HEK293 (cell line): ENCODE results near the gene GPR39.

Experiments used
- CTCF ChIA-PET: fragments of 350-600 bp; formaldehyde crosslinking; extraction: SDS; loops from one replicate; lab custom pipeline; 2021; ENCODE audit warnings: antibody characterized with exemption; lab: Yijun Ruan, JAX
- POLR2A ChIA-PET: fragments of 300-600 bp; formaldehyde crosslinking; extraction: SDS; loops from one replicate; lab custom pipeline; 2020; ENCODE audit warnings: antibody characterized with exemption, inconsistent platforms; lab: Yijun Ruan, JAX
- H3K27ac ChIP-seq: fragments of 200-500 bp; sonication (Bioruptor generic); 2 replicates; pipeline ENCODE4 v1.5.1; 2014; ENCODE audit warnings: low read depth, low read length, control low read depth, inconsistent platforms; ENCODE audit errors: extremely low read depth
- H3K36me3 ChIP-seq, 2 experiments: fragments of 200-500 bp in 1 of 2; sonication (Bioruptor generic) in 1 of 2; 1 replicate in 1 of 2; 2 replicates in 1 of 2; pipeline ENCODE4 v1.5.1; 2014 to 2017; ENCODE audit warnings: inconsistent platforms in 2 of 2, low read length in 2 of 2; ENCODE audit not compliant: control insufficient read depth in 2 of 2, insufficient read depth in 1 of 2
- H3K4me1 ChIP-seq: fragments of 200-500 bp; sonication (Bioruptor generic); 2 replicates; pipeline ENCODE4 v1.5.1; 2014; ENCODE audit warnings: mild to moderate bottlenecking, low read length, inconsistent platforms; ENCODE audit not compliant: control insufficient read depth, insufficient read depth
- H3K4me3 ChIP-seq: 2 replicates; pipeline ENCODE4 v1.5.1; 2011; ENCODE audit warnings: low read depth, mild to moderate bottlenecking, control low read depth, low read length, moderate library complexity
- H3K9me3 ChIP-seq: fragments of 200-500 bp; sonication (Bioruptor generic); 2 replicates; pipeline ENCODE4 v1.5.1; 2014; ENCODE audit warnings: low read depth, low read length, inconsistent platforms; ENCODE audit not compliant: control insufficient read depth, insufficient read depth
- GLIS2 ChIP-seq: fragments of 450-650 bp; formaldehyde crosslinking; IDR thresholded peaks from 2 replicates; pipeline ENCODE4 v1.5.1; 2016; ENCODE audit warnings: missing biosample characterization, missing genetic modification characterization
- HOXD13 ChIP-seq: sonication (generic); formaldehyde crosslinking; IDR thresholded peaks from 2 replicates; pipeline ENCODE4 v1.8.0; 2022; ENCODE audit warnings: missing genetic modification reagents, borderline replicate concordance
- KLF9 ChIP-seq: fragments of 450-650 bp; formaldehyde crosslinking; IDR thresholded peaks from 2 replicates; pipeline ENCODE4 v1.5.1; 2016; ENCODE audit warnings: missing biosample characterization, missing genetic modification characterization, low read depth
- SCRT1 ChIP-seq: fragments of 450-650 bp; formaldehyde crosslinking; IDR thresholded peaks from 2 replicates; pipeline ENCODE4 v1.5.1; 2016; ENCODE audit warnings: missing biosample characterization, missing genetic modification characterization, borderline replicate concordance
- SCRT2 ChIP-seq: fragments of 450-650 bp; formaldehyde crosslinking; IDR thresholded peaks from 2 replicates; pipeline ENCODE4 v1.5.1; 2016; ENCODE audit warnings: missing biosample characterization, missing genetic modification characterization
- YY1 ChIP-seq: fragments of 450-650 bp; formaldehyde crosslinking; IDR thresholded peaks from 2 replicates; pipeline ENCODE4 v1.5.1; 2018; ENCODE audit warnings: missing biosample characterization, missing genetic modification characterization
- ZBTB20 ChIP-seq: fragments of 450-650 bp; formaldehyde crosslinking; IDR thresholded peaks from 2 replicates; pipeline ENCODE4 v1.5.1; 2016; ENCODE audit warnings: missing biosample characterization, missing genetic modification characterization
- ZNF10 ChIP-seq: fragments of 450-650 bp; formaldehyde crosslinking; IDR thresholded peaks from 2 replicates; pipeline ENCODE4 v1.5.1; 2017; ENCODE audit warnings: missing biosample characterization, missing genetic modification characterization
- ZNF132 ChIP-seq: fragments of 450-650 bp; formaldehyde crosslinking; IDR thresholded peaks from 2 replicates; pipeline ENCODE4 v1.5.1; 2017; ENCODE audit warnings: missing biosample characterization, missing genetic modification characterization, borderline replicate concordance
- ZNF146 ChIP-seq: fragments of 450-650 bp; formaldehyde crosslinking; IDR thresholded peaks from 2 replicates; pipeline ENCODE4 v1.5.1; 2016; ENCODE audit warnings: missing biosample characterization, missing genetic modification characterization
- ZNF16 ChIP-seq: fragments of 450-650 bp; formaldehyde crosslinking; IDR thresholded peaks from 2 replicates; pipeline ENCODE4 v1.5.1; 2016; ENCODE audit warnings: low read depth, missing biosample characterization, missing genetic modification characterization
- ZNF292 ChIP-seq: fragments of 450-650 bp; formaldehyde crosslinking; IDR thresholded peaks from 2 replicates; pipeline ENCODE4 v1.5.1; 2016; ENCODE audit warnings: low read depth, missing biosample characterization, missing genetic modification characterization, borderline replicate concordance
- ZNF324 ChIP-seq: fragments of 450-650 bp; formaldehyde crosslinking; IDR thresholded peaks from 2 replicates; pipeline ENCODE4 v1.5.1; 2016; ENCODE audit warnings: missing biosample characterization, missing genetic modification characterization
- ZNF341 ChIP-seq: fragments of 450-650 bp; formaldehyde crosslinking; IDR thresholded peaks from 2 replicates; pipeline ENCODE4; 2016; ENCODE audit warnings: low read depth, missing biosample characterization, missing genetic modification characterization
- ZNF549 ChIP-seq: fragments of 450-650 bp; IDR thresholded peaks from 2 replicates; pipeline ENCODE4 v1.5.1; 2018; ENCODE audit warnings: missing biosample characterization, missing genetic modification characterization, mild to moderate bottlenecking, inconsistent platforms, moderate library complexity
- ZNF560 ChIP-seq: fragments of 450-650 bp; formaldehyde crosslinking; IDR thresholded peaks from 2 replicates; pipeline ENCODE4 v1.5.1; 2017; ENCODE audit warnings: missing biosample characterization, missing genetic modification characterization, borderline replicate concordance
- ZNF658 ChIP-seq: fragments of 450-650 bp; formaldehyde crosslinking; IDR thresholded peaks from 2 replicates; pipeline ENCODE4; 2016; ENCODE audit warnings: missing biosample characterization, missing genetic modification characterization
- TF ChIP-seq, protein P1 (sequence below): fragments of 450-650 bp; formaldehyde crosslinking; IDR thresholded peaks from 2 replicates; pipeline ENCODE4 v1.5.1; 2016; ENCODE audit warnings: missing biosample characterization, missing genetic modification characterization
- TF ChIP-seq, protein P2 (sequence below): sonication (generic); formaldehyde crosslinking; IDR thresholded peaks from 2 replicates; pipeline ENCODE4 v1.8.1; 2022; ENCODE audit warnings: mild to moderate bottlenecking, moderate library complexity, missing genetic modification reagents
- TF ChIP-seq, protein P3 (sequence below): fragments of 450-650 bp; formaldehyde crosslinking; IDR thresholded peaks from 2 replicates; pipeline ENCODE4 v1.5.1; 2016; ENCODE audit warnings: missing biosample characterization, missing genetic modification characterization
- TF ChIP-seq, protein P4 (sequence below): fragments of 450-650 bp; formaldehyde crosslinking; IDR thresholded peaks from 2 replicates; pipeline ENCODE4 v1.5.1; 2016; ENCODE audit warnings: missing biosample characterization, missing genetic modification characterization
- TF ChIP-seq, protein P5 (sequence below): fragments of 450-650 bp; formaldehyde crosslinking; IDR thresholded peaks from 2 replicates; pipeline ENCODE4 v1.5.1; 2016; ENCODE audit warnings: missing biosample characterization, missing genetic modification characterization
- TF ChIP-seq, protein P6 (sequence below): fragments of 450-650 bp; formaldehyde crosslinking; IDR thresholded peaks from 2 replicates; pipeline ENCODE4 v1.5.1; 2017; ENCODE audit warnings: missing biosample characterization, missing genetic modification characterization

Gene GPR39

DNA sequence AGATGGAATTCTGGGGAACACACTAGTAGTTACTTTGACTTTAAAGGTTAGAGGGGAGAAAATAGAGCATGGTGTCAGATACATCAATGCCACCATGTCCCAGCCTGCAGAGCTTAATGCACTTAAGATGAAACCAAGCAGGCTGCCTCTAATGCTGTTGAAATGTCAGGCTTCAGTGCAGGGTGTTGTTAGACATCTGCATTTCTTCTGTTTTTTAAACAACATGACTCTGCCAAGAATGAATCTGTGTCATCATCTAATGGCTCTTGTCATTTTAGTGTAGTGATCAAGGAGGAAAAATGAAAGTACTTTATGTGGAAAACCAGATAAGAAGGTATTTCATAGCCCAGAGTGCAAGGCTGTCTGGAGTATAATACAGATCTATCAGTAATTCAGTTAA, 223.5 kb downstream of the GPR39 start (continued):
- no peak for TF ChIP-seq GLIS2 (tag by site-specific recombination)
- TF ChIP-seq, protein P1, sequence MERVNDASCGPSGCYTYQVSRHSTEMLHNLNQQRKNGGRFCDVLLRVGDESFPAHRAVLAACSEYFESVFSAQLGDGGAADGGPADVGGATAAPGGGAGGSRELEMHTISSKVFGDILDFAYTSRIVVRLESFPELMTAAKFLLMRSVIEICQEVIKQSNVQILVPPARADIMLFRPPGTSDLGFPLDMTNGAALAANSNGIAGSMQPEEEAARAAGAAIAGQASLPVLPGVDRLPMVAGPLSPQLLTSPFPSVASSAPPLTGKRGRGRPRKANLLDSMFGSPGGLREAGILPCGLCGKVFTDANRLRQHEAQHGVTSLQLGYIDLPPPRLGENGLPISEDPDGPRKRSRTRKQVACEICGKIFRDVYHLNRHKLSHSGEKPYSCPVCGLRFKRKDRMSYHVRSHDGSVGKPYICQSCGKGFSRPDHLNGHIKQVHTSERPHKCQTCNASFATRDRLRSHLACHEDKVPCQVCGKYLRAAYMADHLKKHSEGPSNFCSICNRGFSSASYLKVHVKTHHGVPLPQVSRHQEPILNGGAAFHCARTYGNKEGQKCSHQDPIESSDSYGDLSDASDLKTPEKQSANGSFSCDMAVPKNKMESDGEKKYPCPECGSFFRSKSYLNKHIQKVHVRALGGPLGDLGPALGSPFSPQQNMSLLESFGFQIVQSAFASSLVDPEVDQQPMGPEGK (tag by site-specific recombination), result no peak
- TF ChIP-seq ZNF132 (tag by site-specific recombination), result no peak
- TF ChIP-seq SCRT1 (tag by site-specific recombination), result no peak
- TF ChIP-seq, all 188 proteins: peak for 0

DNA sequence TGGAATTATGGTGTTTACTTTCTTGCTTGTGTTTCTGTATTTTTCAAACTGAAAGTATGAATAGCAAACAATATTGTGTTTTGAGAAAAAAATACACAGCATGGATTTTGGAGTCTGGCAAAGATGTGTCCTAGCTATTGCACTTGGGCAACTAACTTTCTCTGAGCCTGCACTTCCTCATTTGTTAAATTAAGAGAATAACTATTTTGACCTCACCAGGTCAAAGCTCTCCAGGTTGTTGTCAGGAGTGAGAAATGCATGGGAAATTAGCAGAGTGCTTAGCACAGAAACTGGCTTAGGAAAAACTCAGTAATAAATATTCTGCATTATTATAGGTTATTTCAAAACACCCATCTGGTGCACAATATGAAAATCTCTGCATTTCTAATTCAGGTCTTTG, 225.2 kb downstream of the GPR39 start:
- H3K4me1 ChIP-seq, result no peaks in the 10 kb centered on the region
- ChIA-PET CTCF (interaction anchor here (0.5 kb wide), 1 partner anchor 31 kb away, joined by 4 read pairs; no protein-coding TSS in a partner anchor), POLR2A (no interaction called here)
- H3K27ac ChIP-seq, result no peak overlapping the region
- TF ChIP-seq, protein P2, sequence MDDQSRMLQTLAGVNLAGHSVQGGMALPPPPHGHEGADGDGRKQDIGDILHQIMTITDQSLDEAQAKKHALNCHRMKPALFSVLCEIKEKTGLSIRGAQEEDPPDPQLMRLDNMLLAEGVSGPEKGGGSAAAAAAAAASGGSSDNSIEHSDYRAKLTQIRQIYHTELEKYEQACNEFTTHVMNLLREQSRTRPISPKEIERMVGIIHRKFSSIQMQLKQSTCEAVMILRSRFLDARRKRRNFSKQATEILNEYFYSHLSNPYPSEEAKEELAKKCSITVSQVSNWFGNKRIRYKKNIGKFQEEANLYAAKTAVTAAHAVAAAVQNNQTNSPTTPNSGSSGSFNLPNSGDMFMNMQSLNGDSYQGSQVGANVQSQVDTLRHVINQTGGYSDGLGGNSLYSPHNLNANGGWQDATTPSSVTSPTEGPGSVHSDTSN (CRISPR knock-in tag), result no peak
- TF ChIP-seq SCRT2, result no peak
- TF ChIP-seq, protein P3, sequence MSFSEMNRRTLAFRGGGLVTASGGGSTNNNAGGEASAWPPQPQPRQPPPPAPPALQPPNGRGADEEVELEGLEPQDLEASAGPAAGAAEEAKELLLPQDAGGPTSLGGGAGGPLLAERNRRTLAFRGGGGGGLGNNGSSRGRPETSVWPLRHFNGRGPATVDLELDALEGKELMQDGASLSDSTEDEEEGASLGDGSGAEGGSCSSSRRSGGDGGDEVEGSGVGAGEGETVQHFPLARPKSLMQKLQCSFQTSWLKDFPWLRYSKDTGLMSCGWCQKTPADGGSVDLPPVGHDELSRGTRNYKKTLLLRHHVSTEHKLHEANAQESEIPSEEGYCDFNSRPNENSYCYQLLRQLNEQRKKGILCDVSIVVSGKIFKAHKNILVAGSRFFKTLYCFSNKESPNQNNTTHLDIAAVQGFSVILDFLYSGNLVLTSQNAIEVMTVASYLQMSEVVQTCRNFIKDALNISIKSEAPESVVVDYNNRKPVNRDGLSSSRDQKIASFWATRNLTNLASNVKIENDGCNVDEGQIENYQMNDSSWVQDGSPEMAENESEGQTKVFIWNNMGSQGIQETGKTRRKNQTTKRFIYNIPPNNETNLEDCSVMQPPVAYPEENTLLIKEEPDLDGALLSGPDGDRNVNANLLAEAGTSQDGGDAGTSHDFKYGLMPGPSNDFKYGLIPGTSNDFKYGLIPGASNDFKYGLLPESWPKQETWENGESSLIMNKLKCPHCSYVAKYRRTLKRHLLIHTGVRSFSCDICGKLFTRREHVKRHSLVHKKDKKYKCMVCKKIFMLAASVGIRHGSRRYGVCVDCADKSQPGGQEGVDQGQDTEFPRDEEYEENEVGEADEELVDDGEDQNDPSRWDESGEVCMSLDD (tag by site-specific recombination), result no peak
- peaks cover 0 to 30% of the 10 kb centered on the region in 2 experiments; a peak in 1 of 3 replicates for H3K36me3 ChIP-seq
- H3K4me3 ChIP-seq, result no peak overlapping the region
- no peaks in the 10 kb centered on the region for H3K9me3 ChIP-seq

DNA sequence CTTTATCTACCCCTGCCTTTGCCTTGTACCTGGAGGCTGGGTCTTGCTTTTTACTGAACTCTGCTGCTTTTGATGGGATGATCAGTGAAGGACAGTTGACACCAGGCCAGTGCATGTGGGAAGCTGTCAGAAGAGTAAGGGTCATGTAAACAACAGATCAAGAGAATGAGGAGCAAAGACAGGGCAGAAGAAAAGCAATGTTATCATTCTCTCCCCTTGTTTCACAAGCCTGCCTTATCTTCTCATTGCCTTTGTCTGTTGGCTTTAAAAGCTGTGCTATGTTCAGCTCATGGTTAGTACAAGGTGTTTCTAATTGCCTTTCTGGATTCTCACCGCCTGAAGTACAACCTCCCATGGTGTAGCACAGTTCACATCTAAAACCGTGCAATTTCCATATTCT, 225.8 kb downstream of the GPR39 start:
- TF ChIP-seq ZNF560 (no peak), ZNF324 (tag by site-specific recombination) (no peak), ZNF10 (tag by site-specific recombination) (no peak), KLF9 (tag by site-specific recombination) (no peak), ZNF146 (tag by site-specific recombination) (no peak), ZNF549 (tag by site-specific recombination) (no peak), HOXD13 (CRISPR knock-in tag) (no peak), ZNF341 (tag by site-specific recombination) (no peak), ZNF16 (no peak), ZNF292 (no peak), YY1 (tag by site-specific recombination) (no peak), ZBTB20 (tag by site-specific recombination) (no peak), ZNF658 (tag by site-specific recombination) (no peak)
- TF ChIP-seq, protein P4, sequence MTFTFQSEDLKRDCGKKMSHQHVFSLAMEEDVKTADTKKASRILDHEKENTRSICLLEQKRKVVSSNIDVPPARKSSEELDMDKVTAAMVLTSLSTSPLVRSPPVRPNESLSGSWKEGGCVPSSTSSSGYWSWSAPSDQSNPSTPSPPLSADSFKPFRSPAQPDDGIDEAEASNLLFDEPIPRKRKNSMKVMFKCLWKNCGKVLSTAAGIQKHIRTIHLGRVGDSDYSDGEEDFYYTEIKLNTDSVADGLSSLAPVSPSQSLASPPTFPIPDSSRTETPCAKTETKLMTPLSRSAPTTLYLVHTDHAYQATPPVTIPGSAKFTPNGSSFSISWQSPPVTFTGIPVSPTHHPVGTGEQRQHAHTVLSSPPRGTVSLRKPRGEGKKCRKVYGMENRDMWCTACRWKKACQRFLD, result no peak
- TF ChIP-seq, protein P5, sequence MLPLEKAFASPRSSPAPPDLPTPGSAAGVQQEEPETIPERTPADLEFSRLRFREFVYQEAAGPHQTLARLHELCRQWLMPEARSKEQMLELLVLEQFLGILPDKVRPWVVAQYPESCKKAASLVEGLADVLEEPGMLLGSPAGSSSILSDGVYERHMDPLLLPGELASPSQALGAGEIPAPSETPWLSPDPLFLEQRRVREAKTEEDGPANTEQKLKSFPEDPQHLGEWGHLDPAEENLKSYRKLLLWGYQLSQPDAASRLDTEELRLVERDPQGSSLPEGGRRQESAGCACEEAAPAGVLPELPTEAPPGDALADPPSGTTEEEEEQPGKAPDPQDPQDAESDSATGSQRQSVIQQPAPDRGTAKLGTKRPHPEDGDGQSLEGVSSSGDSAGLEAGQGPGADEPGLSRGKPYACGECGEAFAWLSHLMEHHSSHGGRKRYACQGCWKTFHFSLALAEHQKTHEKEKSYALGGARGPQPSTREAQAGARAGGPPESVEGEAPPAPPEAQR (tag by site-specific recombination), result no peak
- TF ChIP-seq, protein P6, sequence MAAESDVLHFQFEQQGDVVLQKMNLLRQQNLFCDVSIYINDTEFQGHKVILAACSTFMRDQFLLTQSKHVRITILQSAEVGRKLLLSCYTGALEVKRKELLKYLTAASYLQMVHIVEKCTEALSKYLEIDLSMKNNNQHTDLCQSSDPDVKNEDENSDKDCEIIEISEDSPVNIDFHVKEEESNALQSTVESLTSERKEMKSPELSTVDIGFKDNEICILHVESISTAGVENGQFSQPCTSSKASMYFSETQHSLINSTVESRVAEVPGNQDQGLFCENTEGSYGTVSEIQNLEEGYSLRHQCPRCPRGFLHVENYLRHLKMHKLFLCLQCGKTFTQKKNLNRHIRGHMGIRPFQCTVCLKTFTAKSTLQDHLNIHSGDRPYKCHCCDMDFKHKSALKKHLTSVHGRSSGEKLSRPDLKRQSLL (tag by site-specific recombination), result no peak
- CTCF ChIA-PET, result interaction anchor here (0.7 kb wide), 1 partner anchor 918 kb away, joined by 3 read pairs; no protein-coding TSS in a partner anchor
- peaks cover 0 to 30% of the 10 kb centered on the region in 2 experiments; a peak in 1 of 3 replicates for H3K36me3 ChIP-seq
- no peaks in the 10 kb centered on the region for H3K9me3 ChIP-seq
- no peak overlapping the region for H3K4me3 ChIP-seq
- POLR2A ChIA-PET, result no interaction called here
- H3K4me1 ChIP-seq, result no peaks in the 10 kb centered on the region
- H3K27ac ChIP-seq, result no peak overlapping the region
